HCEC 1CT (cell line): ENCODE results near the gene CRYL1.

Source experiments
- DNase-seq: peaks from one replicate; pipeline ENCODE4 v3.0.0-alpha.2; 2017

Gene CRYL1

DNA sequence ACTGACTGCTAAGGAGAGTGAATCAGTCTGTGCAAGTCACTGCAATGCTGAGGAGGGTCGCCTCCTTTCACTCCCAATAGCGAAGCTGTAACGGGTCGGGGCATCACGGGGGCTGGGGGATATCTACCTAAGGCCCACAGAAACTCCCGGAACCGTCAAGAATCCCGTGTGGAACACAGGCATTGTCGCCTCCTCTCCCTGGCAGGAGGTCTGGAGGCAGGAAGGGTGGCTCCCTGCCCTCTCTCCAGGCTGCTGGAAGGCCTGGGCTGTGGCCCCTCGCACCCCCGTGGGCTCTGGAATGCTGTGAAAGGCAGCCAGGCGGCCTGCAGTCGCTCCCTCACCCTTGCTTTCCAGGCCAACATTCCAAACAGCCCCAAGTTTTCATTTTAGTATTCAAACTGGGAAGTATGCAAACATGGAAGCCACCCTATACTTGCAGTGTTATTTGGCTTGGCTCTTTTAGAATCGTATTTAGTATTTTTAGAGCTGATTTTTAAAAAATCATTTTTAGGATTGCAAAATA is 109.4 kb downstream of the CRYL1 start:
- DNase-seq: no peak

DNA sequence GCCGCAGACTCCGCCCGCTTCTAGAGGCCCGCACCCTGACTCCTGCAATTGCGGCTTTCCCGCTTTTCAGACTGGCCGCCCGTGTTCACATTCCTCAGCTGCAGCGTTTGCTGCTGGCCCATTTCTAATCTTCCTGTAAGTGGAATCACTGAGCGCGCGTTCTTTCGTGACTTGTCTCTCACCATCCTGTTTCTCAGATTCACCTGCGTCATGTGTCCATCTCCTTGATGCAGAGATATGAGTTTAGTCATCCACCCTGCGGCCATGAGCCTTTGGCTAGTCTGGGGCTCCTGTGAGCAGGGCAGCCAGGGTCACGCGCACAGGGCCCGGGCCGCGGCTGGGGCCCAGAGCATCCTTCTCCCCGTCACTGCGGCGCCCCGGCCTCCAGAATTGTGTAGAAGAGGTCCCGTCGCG is 110.0 kb downstream of the CRYL1 start:
- DNase-seq: no peak

DNA sequence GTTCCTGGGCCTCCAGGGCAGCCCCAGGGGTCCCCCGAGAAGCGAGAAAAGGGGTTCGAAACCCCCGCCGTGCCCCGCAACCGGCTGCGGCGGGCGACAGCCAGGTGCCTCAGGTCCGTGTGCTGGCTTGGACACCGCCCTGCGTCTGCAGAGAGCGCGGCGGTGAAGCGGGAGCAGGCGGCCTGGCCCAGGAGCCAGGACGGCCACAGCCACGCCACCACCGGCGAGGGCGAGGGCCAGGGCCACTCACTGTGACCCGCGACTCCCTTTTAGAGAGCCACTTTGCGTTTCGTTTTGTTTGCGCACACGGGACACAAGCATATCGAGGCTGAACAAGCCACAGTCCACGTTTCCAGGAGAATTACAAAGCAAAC is 110.4 kb downstream of the CRYL1 start:
- no peak for DNase-seq

DNA sequence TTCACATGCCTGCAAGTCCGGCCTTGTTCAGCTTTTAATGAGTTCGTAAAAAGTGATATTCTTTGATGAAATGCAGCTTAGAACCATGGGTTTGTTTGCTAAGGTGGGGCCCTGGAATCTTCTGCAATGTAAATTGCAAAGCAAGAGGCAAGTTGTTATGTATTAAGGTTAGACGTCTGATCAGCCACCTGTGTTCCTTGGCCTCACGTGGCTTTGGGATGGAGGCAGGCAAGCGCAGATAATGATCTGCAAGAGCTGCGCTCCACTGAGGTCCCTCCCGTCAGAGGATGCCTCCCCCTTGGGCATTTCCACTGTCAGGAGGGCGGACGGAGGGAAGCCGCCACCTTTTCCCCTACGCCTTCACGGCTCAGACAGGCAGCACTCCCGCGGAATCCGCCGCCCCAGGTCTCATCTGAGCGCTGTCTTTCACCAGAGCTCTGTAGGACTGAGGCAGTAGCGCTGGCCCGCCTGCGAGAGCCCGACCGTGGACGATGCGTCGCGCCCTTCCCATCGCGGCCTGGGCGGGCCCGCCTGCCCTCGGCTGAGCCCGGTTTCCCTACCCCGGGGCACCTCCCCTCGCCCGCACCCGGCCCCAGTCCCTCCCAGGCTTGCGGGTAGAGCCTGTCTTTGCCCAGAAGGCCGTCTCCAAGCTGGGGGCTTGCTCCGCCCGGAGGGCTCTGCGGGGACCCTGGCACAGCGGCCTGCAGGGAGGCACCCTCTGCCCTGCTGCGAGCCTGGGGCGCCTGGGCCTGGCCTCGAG is 110.9 kb downstream of the CRYL1 start:
- no peak for DNase-seq

DNA sequence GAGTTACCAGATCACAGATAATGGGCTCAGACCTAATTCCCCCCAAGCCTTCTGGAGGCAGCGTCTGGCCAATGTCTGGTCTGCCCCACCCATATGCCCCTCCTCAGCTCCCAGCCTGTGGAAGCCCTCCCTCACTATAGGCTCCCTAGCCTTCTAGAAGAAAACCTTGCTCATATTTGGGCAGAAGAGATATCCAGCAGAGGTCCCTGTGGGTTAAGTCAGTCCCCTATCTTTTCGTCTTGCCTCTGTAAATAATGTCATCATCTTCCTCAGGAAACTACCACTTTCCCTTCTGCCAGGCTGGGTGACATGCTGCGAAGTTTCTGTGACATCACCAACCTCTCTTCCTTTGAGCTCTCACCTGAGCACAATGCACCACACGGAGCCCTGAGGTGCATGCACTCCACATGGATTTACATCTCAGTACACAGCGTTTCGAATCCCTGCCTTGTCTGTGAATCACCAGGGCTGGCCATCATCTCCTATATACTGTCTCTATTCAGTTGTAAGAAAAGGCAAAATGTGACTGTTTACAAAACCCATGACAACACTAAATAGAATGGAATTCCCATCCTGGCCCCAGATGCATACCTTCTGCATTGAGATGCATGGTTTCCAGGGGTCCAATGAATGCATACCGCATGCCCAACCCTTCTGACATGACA is 112.8 kb downstream of the CRYL1 start:
- peak; percentile 59 for DNase-seq

DNA sequence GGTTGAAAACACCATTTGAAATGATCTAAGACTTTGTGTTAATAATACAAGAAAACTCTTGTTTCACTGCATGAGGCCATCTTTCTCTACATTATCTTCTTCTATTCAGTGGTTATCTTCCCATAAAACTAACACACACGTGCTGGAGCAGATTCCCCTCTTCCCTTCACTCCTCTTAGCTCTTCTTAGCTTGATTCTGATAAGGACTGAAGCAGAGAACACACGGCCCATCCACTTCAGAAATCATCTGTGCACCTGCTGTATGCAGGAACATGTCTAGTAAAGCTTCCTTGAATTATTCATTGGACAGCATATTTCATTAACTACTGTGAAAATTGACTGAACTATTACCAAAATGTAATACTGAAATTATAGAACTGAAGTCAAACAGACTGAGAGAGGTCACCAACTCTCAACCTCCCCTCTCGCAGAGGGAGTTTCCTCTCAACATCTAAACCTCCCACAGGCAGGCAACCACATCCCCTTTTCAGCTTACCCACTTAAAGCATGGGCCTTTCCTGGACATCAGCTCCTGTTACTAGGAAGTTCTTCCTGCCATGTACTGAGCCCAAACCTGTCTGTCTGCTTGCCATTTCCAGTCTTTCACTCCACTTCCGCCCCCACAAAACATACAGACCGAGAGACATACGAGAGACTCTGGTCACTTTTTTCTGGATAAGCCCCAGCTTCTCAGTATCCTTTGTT is 113.9 kb downstream of the CRYL1 start:
- DNase-seq: no peak

DNA sequence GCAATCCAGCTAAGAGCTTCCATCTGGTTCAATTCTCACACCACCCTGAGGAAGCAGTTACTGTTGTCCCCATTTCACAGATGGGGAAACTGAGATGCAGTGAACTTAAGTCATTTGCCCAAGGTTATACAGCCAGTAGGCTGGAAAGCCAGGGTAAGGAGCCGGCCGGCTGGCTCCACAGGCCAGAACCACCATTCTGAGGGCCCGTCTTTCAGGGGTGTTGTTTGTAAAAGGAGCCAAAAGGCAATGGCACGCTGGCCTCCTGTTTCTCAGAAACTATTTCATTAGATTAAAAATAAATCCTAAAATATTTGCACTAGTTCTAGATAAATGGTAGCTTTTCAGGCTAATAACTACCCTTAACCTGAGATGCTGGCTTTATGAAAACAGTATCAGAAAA is 114.9 kb downstream of the CRYL1 start:
- no peak for DNase-seq

DNA sequence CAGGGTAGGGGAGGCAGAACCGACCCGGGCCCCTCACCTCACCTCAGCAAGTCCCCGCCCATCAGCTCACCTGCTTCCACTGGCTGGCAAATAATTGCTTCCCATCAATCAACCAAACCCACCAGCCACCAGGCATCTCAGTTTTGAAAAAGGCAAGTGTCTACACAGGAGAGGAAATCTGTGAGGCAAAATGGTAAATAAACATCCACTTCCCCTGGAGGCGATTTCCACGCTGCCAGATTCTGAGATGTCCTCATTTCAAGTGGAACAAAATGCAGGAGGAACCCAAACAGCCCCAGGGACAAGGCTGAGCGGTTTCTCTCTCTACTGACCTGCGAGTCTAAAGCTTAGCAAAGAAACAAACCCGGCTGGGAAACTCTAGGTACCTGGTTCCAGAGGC is 117.5 kb downstream of the CRYL1 start:
- DNase-seq: no peak

DNA sequence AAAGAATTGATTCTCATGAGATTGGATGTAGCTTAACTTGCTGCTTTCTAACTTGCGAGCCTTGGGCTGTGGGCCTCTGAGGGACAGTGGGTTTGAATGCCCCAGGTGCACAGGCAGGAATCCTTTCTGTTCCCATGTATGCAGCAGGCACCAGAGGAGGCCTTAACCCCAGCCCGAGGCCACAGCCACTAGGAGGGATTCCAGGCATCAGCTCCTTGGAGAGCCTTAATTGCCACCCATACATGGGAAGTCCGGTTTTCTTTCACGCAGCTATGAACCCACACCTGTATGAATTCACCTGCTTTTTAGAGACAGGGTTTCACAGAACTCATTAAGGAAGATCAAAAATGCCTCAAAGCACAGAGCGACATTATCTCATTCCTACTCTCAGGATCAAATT is 117.9 kb downstream of the CRYL1 start:
- DNase-seq: no peak

DNA sequence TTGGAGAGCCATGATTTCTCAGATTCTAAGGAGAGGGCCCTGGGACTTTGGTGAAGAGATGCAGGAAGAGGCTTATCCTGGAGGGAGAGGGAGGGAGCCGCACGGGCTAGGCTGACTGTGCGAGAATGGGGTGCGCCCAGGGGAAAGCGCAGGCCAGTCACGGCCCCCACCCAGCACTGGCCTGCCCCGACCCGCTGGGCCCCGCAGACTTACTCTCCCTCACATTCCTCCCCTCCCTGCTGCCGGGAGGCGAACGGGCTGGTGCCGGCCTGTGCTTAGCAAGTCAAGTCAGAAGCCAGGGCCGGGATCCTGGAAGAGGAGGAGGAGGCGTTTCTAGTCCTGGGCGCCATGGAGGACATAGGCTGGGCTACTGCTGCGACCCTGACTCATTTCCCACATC is 120.0 kb downstream of the CRYL1 start:
- DNase-seq: no peak

DNA sequence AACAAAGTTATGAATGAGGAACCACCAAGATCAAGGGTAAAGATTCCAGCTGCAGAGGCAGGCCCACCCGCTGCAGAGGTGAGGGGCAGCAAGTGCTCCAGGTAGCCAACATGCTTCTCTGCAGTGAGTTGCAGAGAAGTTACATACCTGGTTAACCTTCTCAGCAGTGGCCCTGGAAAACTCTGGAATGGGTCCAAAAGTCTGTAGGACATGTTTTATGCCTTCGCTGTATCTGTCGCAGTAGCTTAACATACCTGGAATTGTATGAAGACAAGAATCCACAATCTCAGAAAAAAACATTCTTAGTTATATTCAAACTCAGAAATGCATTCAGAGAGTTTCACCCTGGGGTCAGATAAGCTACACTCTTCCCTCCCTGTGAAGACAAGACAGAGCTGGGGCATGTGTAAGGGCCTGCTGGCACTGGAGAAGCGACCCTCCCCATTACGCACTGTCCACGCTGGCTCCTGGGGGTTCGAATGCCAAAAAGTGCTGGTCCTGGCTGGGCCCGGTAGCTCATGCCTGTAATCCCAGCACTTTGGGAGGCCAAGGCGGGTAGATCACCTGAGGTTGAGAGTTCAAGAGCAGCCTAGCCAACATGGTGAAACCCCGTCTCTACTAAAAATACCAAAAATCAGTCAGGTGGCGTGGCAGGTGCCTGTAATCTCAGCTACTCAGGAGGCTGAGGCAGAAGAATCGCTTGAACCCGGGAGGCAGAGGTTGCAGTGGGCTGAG is 121.0 kb downstream of the CRYL1 start:
- DNase-seq: no peak

DNA sequence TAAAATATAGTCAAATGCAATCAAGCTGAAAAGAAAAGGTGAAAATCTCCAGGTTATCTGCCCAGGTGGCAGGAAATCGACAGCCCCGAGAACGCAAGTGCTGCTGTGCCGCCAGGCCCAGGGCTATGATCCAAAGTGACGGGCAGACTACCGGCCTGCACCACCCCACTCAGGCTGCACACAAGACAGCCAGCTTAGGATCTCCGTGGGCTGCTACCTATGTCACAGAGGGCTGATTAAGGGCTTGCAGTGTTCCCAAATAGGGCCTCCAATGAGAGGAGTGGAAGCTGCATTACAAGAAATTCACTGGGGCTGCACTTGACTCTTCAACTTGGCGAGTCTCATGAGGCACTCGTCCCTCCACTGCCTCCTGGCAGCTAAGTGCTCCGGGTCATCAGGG is 121.8 kb downstream of the CRYL1 start:
- DNase-seq: no peak

DNA sequence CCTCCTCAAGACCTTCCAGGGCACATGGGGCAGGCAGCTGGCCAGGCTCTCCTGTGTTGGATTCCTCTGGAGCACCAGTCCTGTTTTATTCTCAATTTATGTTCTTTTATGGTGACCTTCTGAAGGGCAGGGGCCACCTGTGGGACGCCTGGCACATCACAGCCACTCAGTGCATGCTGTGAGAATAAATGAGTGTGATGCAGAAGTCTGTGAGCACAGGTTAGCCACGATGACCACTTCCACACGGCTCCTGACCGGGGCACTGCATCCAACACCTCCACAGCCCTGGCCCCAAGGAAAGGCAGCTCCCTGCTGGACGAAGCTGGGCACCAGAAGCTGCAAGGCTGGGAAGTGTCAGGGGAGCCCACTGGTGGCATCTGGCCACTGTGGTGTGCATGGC is 122.8 kb downstream of the CRYL1 start:
- DNase-seq: no peak

DNA sequence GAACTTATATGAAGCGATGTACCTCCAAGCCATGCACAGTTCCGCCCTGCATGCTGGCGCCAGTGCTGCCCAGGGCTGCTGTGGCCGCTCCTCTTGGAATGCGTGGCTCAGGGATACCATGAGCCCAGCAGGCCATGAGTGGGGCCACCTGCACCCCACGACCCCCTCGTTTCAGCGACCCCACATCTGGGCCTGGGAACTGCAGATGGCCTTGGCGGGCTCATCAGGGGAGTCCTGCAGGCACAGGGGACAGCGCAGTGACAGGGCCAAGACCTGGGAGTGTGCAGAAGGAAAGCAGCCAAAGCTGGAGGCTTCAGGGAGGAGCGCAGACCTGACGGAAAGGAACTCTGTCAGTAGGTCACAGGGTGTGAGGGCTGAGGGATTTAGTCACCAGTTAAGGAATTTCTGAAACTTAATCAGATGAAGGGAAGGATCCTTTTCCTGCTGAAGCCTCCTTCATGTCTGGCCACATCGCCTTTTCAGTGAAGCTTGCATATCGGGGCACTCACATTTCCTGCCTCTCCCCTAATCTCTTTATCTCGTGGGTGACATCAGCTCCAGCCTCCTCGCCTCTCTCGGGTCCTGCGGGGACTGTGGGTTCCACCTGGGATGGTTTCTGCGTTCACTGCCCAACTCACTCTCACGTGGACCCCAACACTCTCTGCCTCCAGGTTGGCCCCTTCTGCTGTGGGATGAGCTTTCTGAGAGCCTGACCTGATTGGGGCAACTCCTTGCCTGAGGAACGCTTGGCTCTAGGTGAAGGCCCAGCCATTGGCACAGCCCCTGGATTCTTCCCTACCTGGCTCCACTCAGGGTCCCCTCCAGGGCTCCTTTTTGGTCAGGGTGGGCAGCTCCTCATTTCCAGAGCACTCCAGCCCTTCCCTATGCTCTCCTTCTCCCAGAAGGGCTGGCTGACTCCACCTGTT is 123.5 kb downstream of the CRYL1 start:
- DNase-seq: peak; percentile 87

DNA sequence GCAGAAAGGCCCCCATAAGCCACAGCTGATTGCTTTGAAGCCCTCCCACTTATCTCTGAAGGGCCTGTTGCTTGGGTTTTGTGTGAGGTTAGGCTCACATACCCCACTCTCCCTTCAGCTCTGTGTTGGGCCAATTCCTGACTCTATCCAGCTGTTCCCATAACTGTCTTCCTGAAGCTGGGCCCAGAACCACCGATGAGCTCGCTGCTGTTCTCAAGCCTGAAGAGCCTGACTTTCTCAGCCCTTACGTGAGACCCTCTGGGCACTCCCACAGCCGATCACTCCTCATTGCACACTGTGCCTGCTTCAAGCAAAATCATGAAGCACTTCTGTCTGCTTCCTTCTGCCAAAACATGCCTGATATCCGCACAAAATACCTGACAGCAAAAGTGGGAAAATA is 124.1 kb downstream of the CRYL1 start:
- no peak for DNase-seq

DNA sequence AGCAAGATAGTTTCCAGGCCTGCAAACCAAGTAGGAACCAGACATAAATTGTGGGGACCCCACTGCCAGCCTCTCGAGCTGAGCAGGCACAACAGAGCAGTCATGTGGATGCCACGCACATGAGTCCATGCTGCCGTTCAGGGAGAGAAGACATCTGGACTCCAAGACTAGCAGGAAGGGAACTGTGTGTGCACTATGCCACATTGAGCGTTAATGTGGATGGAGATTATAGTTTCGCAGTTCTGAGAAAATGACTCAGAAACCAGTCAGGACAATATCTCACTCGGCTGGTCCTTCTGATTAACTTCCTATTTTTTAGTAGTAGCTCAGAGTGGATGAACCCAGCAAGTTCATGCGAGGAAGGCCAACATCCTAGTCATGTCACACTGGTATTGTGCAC is 124.9 kb downstream of the CRYL1 start:
- DNase-seq: peak; percentile 95

DNA sequence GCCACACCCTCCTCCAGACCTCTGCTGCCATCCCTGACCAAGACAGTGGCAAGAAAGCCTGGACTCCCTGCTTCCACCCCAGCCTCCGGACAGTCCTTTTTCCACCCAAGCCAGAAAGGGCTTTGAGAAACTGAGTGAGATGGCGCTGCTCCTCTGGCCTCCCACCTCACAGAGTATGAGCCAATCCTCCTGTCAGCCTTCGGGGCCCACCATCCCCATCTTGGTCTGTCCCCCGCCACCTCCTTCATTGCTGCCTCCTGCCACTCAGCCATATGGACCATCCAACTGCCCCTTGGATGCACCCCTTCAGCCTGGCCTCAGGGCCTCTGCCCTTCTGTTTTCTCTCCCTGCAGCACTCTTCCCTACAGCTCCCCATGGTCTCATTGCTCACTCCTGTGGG is 125.7 kb downstream of the CRYL1 start:
- DNase-seq: no peak

DNA sequence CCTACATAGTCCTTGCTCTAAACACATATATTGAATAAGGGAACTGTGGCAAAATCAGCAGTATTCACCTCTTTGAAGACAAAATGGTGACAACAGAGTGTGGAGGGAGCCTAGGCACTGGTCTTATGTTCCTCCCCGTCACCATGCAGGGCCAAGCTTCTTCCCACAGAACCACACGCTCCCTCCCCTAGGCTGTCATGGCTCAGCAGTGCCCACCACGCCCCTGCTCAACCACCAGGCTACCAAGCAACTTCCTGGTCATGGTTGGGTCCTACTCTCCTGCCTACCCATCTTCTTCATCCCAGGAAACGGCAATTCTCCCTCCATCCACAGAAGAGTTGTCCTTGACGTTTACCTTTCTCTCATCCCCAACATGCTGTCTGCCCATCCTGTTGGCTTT is 126.1 kb downstream of the CRYL1 start:
- DNase-seq: no peak

DNA sequence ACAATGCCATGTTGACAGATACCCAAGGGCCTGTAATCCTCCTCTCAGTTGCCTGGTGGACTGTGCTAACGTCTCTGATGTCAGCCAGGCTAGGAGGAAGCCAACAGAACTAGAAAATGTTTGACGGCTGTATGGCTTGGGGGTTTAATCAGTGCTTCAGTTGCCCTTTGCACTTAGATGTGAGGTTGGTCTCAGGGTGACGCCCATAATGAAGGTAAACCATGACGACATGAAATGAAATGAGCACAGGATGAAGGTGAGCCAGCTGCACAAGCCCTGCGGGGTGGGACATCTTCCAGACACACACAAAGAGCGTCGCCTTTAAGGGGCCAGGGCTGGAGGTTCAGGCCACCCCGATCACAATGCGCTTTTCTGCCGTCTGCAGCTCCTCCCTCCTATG is 127.2 kb downstream of the CRYL1 start:
- DNase-seq: no peak

DNA sequence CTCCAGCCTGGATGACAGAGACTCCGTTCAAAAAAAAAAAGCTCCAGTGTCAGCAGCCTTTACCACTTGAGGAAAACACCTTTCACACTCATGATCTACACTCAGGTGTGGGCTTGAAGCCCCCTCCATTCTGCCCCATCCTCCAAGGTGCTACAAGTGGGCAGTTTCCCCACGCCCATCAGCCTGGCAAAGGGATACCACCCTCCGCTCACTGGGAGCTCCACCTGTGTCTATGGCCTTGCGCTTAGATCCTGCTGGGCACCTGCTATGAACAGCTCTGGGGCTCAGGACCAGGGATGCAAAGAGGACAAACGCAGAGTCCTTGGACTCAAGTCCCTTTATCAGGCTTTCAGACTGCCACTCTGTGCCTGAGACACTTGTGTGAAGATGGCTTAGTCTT is 127.8 kb downstream of the CRYL1 start:
- no peak for DNase-seq

DNA sequence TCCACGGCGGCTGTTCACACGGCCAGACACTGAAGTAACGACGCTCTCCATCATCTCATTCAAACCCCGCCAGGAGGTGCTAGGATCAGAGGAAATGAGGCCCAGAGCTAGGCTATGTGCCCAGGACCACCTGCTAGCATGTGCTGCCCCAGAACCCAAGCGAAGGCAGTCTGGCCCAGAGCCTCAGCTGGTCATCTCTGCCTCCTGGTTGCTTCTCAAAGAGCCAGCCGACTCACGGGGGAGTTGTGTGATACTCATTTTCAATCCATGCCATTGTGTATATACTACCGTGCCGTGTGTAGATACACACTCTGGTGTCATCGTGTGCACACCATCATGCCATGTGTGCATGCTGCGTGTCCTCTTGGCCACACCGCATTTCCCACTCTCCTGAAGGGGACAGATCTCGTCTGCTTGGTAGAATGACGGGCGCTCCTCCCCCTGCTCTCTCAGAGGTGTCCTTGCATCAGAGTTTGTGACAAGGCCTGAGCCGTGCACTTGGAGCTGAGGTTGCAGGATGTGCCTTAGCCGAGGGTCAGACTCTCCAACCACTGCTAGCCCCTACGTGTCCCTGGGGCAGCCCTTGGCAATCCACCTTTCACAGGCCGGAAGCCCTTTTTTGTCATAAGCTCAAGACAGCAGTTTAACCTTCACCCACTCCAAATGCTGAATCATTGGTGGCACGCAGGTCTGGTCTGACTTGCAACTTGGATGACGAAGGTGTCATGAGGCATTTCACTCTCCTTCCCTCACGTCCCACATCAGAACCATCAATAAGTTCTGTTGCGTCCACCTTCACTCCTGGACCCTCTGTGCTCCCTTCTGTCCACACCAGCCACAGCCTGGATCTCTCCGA is 130.4 kb downstream of the CRYL1 start:
- DNase-seq: no peak
